SK-N-MC (cell line): ENCODE data around the gene CSTF1.

Source experiments
- EZH2 ChIP-seq: fragments of 200-600 bp; sonication (generic); IDR thresholded peaks from one replicate; pipeline ENCODE4 v1.6.1; 2017; ENCODE audit warnings: antibody characterized with exemption
- FOXP2 ChIP-seq: optimal IDR thresholded peaks from 2 replicates; pipeline ENCODE3; 2011; ENCODE audit warnings: mild to moderate bottlenecking, moderate library complexity; ENCODE audit not compliant: insufficient read depth; ENCODE audit errors: extremely low read length, control extremely low read depth
- POLR2AphosphoS5 ChIP-seq: IDR thresholded peaks from 2 replicates; pipeline ENCODE4 v1.6.1; 2012; ENCODE audit warnings: mild to moderate bottlenecking, low read depth, low read length, borderline replicate concordance

DNA sequence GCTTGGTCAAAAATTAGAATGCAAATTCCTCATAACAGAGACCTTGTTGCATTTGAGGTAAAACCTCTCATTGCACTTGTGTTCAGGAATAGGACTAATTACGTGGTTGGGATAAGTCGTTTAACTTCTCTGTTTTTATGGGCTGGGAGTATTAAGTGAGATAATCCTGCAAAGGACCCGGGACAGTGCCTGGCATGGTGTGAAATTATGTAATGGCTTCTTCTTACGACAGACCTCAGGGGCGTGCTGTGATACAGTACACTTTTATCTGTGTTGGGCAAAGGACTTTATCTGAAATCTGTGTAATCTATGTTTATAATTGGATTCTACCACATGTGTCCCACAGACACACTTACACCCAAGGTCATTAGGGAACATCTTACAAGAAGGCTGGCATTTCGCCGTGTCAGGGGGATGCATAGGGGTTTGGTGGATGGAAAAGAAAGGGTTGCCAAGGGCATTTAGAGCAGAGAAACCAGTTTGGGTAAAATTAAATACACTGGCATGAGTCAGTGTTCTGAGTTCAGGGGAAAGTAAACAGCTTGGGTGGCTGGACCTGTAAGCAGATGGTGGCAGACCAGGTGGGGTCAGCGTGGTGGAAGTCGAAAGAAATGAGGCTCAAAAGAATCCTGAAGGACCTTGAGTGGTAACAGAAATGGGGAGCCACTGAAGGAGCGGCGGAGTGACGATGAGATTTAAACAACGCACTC, 58.8 kb downstream of the CSTF1 start:
- TF ChIP-seq EZH2 (no peak), POLR2AphosphoS5 (no peak), FOXP2 (no peak)
